22Rv1 (cell line): ENCODE measurements around the gene VILL.

ENCODE experiments used
- CTCF ChIP-seq: fragments of 450-650 bp; IDR thresholded peaks from 2 replicates; pipeline ENCODE4 v1.5.1; 2017; ENCODE audit warnings: mild to moderate bottlenecking
- ZFX ChIP-seq: fragments of 450-650 bp; IDR thresholded peaks from 2 replicates; pipeline ENCODE4 v1.6.1; 2017; ENCODE audit warnings: antibody characterized with exemption, borderline replicate concordance

DNA sequence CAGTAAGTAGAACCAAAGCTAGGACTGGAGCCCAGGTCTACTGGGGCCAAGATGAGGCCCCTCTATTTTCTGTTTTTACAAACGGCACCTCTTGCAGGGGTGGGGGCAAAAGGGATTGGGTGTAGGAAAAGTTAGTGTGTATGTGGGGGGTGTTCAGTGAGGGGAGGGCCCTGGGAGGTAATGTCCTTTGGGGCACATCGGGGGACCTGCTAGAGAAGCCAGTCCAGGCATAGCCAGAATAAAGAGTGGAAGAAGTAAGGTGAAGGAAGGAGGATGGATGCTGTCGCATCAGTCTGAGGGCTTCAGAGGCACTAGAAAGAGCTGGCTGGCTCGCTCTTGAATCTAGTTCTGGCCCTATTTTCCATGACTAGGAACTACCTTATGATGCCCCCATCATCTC is 36.3 kb downstream of the VILL start:
- TF ChIP-seq CTCF, result no peak
- TF ChIP-seq ZFX, result no peak
